Endodermal cell (in vitro differentiated cells): ENCODE measurements around the gene BST1. TPM values are rescaled to one million over a fixed set of nuclear protein-coding genes. Genes with fewer than 3 reads are reported as not detected.
"Not testable (repeated sequence)": the region's sequence is repeated elsewhere in the genome, so short reads cannot be mapped to it uniquely, and the experiment has no call there.

Experiments
- DNase-seq: peaks from one replicate; pipeline ENCODE4 v3.0.0-alpha.2; 2017
- H3K27ac ChIP-seq: 2 replicates; pipeline ENCODE4 v1.5.1; 2013; ENCODE audit warnings: mild to moderate bottlenecking, low read depth, low read length, moderate library complexity
- H3K27me3 ChIP-seq: 2 replicates; pipeline ENCODE4 v1.6.1; 2013; ENCODE audit warnings: mild to moderate bottlenecking, low read length, moderate library complexity; ENCODE audit not compliant: insufficient read depth, control insufficient read depth, poor library complexity, severe bottlenecking
- H3K36me3 ChIP-seq: 2 replicates; pipeline ENCODE4 v1.7.0; 2013; ENCODE audit warnings: mild to moderate bottlenecking, low read length, moderate library complexity; ENCODE audit not compliant: control insufficient read depth, insufficient read depth
- H3K4me1 ChIP-seq: one replicate; pipeline ENCODE4 v1.7.0; 2013; ENCODE audit warnings: low read length; ENCODE audit not compliant: control insufficient read depth, insufficient read depth
- H3K4me3 ChIP-seq: 2 replicates; pipeline ENCODE4 v1.5.1; 2013; ENCODE audit warnings: mild to moderate bottlenecking, low read length, moderate library complexity
- H3K9ac ChIP-seq: 2 replicates; pipeline ENCODE4 v1.6.1; 2013; ENCODE audit warnings: mild to moderate bottlenecking, low read length, moderate library complexity; ENCODE audit not compliant: poor library complexity, severe bottlenecking; ENCODE audit errors: extremely low read depth
- H3K9me3 ChIP-seq: 2 replicates; pipeline ENCODE4 v1.6.1; 2013; ENCODE audit warnings: mild to moderate bottlenecking, low read length, moderate library complexity; ENCODE audit not compliant: control insufficient read depth
- H3K27ac Mint-ChIP-seq: 2 replicates; pipeline ENCODE4 v1.8.0; 2020; ENCODE audit warnings: mixed read lengths
- H3K27me3 Mint-ChIP-seq: 2 replicates; pipeline ENCODE4 v1.8.0; 2021; ENCODE audit warnings: mild to moderate bottlenecking, mixed read lengths; ENCODE audit not compliant: insufficient read depth
- H3K36me3 Mint-ChIP-seq: 2 replicates; pipeline ENCODE4 v1.8.0; 2020; ENCODE audit warnings: low read depth, mixed read lengths
- H3K4me1 Mint-ChIP-seq: 2 replicates; pipeline ENCODE4 v1.8.0; 2020; ENCODE audit warnings: mixed read lengths
- H3K4me3 Mint-ChIP-seq: 2 replicates; pipeline ENCODE4 v1.8.0; 2020; ENCODE audit warnings: mild to moderate bottlenecking, moderate library complexity, mixed read lengths
- H3K9me3 Mint-ChIP-seq: 2 replicates; pipeline ENCODE4 v1.8.0; 2020; ENCODE audit warnings: mild to moderate bottlenecking, mixed read lengths
- WGBS, 2 experiments: methylation state at CpG; one replicate each; pipeline versions ENCODE4 v1.1.5 to v1.1.7; 2013; ENCODE audit warnings: missing lambda C conversion rate in 2 of 2, mixed read lengths in 1 of 2; ENCODE audit not compliant: insufficient coverage in 1 of 2, insufficient read length in 1 of 2; 5-methylcytosine and 5-hydroxymethylcytosine counted together
- total RNA-seq, 2 donors: library from RNA; stranded (reverse); fragmentation: NEBNext Ultra II Directional in 1 of 2; extraction: Animal tissue kit (Norgen Biotek cat#: 25700) in 1 of 2; gene quantifications; 2 replicates in 1 of 2; 3 replicates in 1 of 2; pipeline ENCODE4 v1.2.1, GENCODE V29; 2021
- TF ChIP-seq, protein P1 (sequence below): fragments of 200-600 bp; sonication (generic); conservative IDR thresholded peaks from 2 replicates; pipeline ENCODE4 v1.5.0; 2021; ENCODE audit warnings: antibody characterized with exemption, mild to moderate bottlenecking

The BST1 gene
- total RNA-seq, 2 donors from 2014 or later, result 0.44 to 0.53 TPM

- DNase-seq, result no peak
- H3K36me3 Mint-ChIP-seq, result no peaks in the 10 kb centered on the region
- no peaks in the 10 kb centered on the region for H3K4me1 Mint-ChIP-seq
- TF ChIP-seq, protein P1, sequence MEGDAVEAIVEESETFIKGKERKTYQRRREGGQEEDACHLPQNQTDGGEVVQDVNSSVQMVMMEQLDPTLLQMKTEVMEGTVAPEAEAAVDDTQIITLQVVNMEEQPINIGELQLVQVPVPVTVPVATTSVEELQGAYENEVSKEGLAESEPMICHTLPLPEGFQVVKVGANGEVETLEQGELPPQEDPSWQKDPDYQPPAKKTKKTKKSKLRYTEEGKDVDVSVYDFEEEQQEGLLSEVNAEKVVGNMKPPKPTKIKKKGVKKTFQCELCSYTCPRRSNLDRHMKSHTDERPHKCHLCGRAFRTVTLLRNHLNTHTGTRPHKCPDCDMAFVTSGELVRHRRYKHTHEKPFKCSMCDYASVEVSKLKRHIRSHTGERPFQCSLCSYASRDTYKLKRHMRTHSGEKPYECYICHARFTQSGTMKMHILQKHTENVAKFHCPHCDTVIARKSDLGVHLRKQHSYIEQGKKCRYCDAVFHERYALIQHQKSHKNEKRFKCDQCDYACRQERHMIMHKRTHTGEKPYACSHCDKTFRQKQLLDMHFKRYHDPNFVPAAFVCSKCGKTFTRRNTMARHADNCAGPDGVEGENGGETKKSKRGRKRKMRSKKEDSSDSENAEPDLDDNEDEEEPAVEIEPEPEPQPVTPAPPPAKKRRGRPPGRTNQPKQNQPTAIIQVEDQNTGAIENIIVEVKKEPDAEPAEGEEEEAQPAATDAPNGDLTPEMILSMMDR, result no peak
- H3K9ac ChIP-seq, result no peak overlapping the region
- H3K9me3 Mint-ChIP-seq, result no peaks in the 10 kb centered on the region
- no peaks in the 10 kb centered on the region for H3K27me3 ChIP-seq
- WGBS, 2 experiments, result 80 to 91% methylated on average over 2 to 4 of the region's 4 CpGs
- no peak overlapping the region for H3K4me3 ChIP-seq
- no peaks in the 10 kb centered on the region for H3K27me3 Mint-ChIP-seq
- no peak overlapping the region for H3K27ac Mint-ChIP-seq
- no peaks in the 10 kb centered on the region for H3K4me1 ChIP-seq
- H3K4me3 Mint-ChIP-seq, result no peak overlapping the region
- H3K27ac ChIP-seq, result no peak overlapping the region
- no peaks in the 10 kb centered on the region for H3K36me3 ChIP-seq
- no peaks in the 10 kb centered on the region for H3K9me3 ChIP-seq
These were observed 22.7 kb downstream of the BST1 start for GRCh38 chr4:15725608-15726007.

- WGBS, 2 experiments, result 39 to 40% methylated on average over 2 to 3 of the region's 3 CpGs
- Mint-ChIP-seq H3K27me3 (no peaks in the 10 kb centered on the region), H3K27ac (no peak overlapping the region), H3K4me3 (no peak overlapping the region), H3K9me3 (peaks cover 2% of the 10 kb centered on the region), H3K36me3 (no peaks in the 10 kb centered on the region), H3K4me1 (no peaks in the 10 kb centered on the region)
- TF ChIP-seq, protein P1, result peak; percentile 92
- no peak for DNase-seq
- no peaks in the 10 kb centered on the region for H3K9me3 ChIP-seq
- H3K4me3 ChIP-seq, result no peak overlapping the region
- H3K9ac ChIP-seq, result no peak overlapping the region
- no peaks in the 10 kb centered on the region for H3K36me3 ChIP-seq
- no peaks in the 10 kb centered on the region for H3K27me3 ChIP-seq
- no peak overlapping the region for H3K27ac ChIP-seq
- H3K4me1 ChIP-seq, result no peaks in the 10 kb centered on the region
These were observed 27.2 kb downstream of the BST1 start for GRCh38 chr4:15729910-15730533.

GRCh38 chr4:15733061-15733460 lies 30.2 kb downstream of the BST1 start:
- not testable (repeated sequence) for H3K4me3 ChIP-seq, H3K9me3 Mint-ChIP-seq, H3K27me3 Mint-ChIP-seq, H3K27ac ChIP-seq, H3K27ac Mint-ChIP-seq, H3K4me3 Mint-ChIP-seq, DNase-seq, H3K27me3 ChIP-seq, H3K4me1 Mint-ChIP-seq, H3K9ac ChIP-seq, H3K9me3 ChIP-seq, H3K36me3 Mint-ChIP-seq, H3K4me1 ChIP-seq, H3K36me3 ChIP-seq
- 75 to 76% methylated on average over 4 to 5 of the region's 5 CpGs for WGBS, 2 experiments

DNA sequence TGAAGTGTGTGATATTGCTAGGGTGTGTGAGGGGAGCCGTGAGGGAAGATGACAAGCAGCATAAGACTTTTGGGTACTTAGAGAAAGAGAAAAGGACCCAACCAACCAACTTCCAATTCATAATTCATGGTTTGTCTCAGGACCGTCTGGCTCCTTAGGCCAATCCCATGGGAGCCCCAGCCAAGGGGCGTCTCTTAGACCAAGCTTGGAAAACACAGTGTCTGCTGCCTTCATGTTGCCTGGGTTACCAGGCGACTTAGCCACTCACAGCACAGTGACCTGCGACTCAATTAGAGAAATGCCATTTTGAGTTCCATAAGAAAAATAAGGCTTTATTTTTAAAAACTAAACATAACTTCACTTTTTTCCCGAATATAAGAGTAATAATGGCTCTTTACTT lies 32.7 kb downstream of the BST1 start:
- Mint-ChIP-seq H3K4me3 (no peak overlapping the region), H3K27ac (no peak overlapping the region), H3K27me3 (peaks cover 2% of the 10 kb centered on the region), H3K9me3 (peaks cover 2% of the 10 kb centered on the region), H3K4me1 (no peaks in the 10 kb centered on the region), H3K36me3 (no peaks in the 10 kb centered on the region)
- DNase-seq, result no peak
- no peaks in the 10 kb centered on the region for H3K4me1 ChIP-seq
- no peaks in the 10 kb centered on the region for H3K36me3 ChIP-seq
- H3K4me3 ChIP-seq, result no peak overlapping the region
- H3K27me3 ChIP-seq, result no peaks in the 10 kb centered on the region
- WGBS, 2 experiments, result 78 to 92% methylated on average over 3 to 6 of the region's 6 CpGs
- no peaks in the 10 kb centered on the region for H3K9me3 ChIP-seq
- TF ChIP-seq, protein P1, result no peak
- no peak overlapping the region for H3K9ac ChIP-seq
- no peak overlapping the region for H3K27ac ChIP-seq
